ENCODE data around the gene TNF. TPM values are rescaled to one million over a fixed set of nuclear protein-coding genes. Genes with fewer than 3 reads are reported as not detected.
A peak's percentile ranks its signal among the peaks of the same experiment; 100 is the strongest.

TNF gene
- total and polyA plus RNA-seq, 2 of the 13 experiments (the other 11 are each of a cell fraction or from before 2014, with no cell fraction given) = not detected

DNA sequence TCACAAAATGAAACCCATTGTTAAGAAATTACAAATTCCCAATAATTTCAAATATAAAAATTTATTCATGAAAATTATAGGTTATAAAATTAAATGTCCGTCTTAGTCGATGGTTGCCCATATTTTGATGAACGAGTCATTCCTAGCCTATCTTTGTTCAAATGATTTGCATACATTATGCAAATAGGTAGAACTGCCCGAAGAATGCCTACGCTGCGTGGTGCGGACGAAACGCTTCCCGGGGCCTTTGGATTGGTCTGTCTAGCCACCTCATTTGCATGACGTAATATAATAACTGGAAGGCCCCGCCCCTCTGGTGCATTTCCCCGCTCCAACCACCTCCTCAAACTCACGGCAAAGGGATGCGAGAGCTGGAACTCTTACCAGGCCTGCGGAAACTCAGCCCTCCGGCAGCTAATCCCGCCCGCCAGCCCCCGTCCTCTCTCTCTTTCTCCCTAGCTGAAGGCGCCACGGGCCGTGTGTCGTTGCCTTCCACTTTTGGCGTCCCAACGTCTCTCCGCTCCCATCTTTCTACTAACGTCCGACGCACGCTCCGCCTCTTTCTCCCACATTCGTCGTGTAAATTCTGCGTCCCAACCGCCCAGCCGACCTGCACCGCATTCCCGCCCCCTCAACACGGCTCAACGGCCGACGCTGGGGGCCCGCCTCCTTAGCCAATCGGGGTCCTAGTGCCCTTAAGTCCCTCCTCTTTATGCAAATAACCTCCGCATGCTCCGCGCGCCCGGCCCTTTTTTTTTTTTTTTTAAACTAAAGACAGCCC, 44.6 kb downstream of the TNF start (continued):
- TF ChIP-seq, protein P1, sequence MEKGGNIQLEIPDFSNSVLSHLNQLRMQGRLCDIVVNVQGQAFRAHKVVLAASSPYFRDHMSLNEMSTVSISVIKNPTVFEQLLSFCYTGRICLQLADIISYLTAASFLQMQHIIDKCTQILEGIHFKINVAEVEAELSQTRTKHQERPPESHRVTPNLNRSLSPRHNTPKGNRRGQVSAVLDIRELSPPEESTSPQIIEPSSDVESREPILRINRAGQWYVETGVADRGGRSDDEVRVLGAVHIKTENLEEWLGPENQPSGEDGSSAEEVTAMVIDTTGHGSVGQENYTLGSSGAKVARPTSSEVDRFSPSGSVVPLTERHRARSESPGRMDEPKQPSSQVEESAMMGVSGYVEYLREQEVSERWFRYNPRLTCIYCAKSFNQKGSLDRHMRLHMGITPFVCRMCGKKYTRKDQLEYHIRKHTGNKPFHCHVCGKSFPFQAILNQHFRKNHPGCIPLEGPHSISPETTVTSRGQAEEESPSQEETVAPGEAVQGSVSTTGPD (CRISPR knock-in tag; IDR thresholded peaks at IDR 0.05) = no peak
- TF ChIP-seq, protein P2, sequence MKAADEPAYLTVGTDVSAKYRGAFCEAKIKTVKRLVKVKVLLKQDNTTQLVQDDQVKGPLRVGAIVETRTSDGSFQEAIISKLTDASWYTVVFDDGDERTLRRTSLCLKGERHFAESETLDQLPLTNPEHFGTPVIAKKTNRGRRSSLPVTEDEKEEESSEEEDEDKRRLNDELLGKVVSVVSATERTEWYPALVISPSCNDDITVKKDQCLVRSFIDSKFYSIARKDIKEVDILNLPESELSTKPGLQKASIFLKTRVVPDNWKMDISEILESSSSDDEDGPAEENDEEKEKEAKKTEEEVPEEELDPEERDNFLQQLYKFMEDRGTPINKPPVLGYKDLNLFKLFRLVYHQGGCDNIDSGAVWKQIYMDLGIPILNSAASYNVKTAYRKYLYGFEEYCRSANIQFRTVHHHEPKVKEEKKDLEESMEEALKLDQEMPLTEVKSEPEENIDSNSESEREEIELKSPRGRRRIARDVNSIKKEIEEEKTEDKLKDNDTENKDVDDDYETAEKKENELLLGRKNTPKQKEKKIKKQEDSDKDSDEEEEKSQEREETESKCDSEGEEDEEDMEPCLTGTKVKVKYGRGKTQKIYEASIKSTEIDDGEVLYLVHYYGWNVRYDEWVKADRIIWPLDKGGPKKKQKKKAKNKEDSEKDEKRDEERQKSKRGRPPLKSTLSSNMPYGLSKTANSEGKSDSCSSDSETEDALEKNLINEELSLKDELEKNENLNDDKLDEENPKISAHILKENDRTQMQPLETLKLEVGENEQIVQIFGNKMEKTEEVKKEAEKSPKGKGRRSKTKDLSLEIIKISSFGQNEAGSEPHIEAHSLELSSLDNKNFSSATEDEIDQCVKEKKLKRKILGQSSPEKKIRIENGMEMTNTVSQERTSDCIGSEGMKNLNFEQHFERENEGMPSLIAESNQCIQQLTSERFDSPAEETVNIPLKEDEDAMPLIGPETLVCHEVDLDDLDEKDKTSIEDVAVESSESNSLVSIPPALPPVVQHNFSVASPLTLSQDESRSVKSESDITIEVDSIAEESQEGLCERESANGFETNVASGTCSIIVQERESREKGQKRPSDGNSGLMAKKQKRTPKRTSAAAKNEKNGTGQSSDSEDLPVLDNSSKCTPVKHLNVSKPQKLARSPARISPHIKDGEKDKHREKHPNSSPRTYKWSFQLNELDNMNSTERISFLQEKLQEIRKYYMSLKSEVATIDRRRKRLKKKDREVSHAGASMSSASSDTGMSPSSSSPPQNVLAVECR (CRISPR knock-in tag; IDR thresholded peaks at IDR 0.05; ENCODE audit: borderline replicate concordance) = peak; percentile 49; the same call in 1 of the 2 replicates
- TF ChIP-seq CCDC6 (CRISPR knock-in tag; IDR thresholded peaks at IDR 0.05) (peak; percentile 91), ZNF605 (CRISPR knock-in tag; IDR thresholded peaks at IDR 0.05) (no peak; the same call in 1 of the 2 replicates), MIER3 (CRISPR knock-in tag; IDR thresholded peaks at IDR 0.05; ENCODE audit: borderline replicate concordance) (no peak), RBFOX2 (IDR thresholded peaks at IDR 0.05; ENCODE audit: low read depth, low read length) (peak; percentile 75), ZFX (CRISPR knock-in tag; IDR thresholded peaks at IDR 0.05; ENCODE audit: low read depth) (peak; percentile 79), CBFB (CRISPR knock-in tag; IDR thresholded peaks at IDR 0.05) (no peak), SP4 (CRISPR knock-in tag; IDR thresholded peaks at IDR 0.05) (peak; percentile 97), SMAD3 (CRISPR knock-in tag; IDR thresholded peaks at IDR 0.05) (no peak), HOXA9 (CRISPR knock-in tag; IDR thresholded peaks at IDR 0.05; ENCODE audit: borderline replicate concordance) (no peak), YEATS4 (CRISPR knock-in tag; IDR thresholded peaks at IDR 0.05; ENCODE audit: borderline replicate concordance) (peak; percentile 61), GPN1 (CRISPR knock-in tag; IDR thresholded peaks at IDR 0.05; ENCODE audit: borderline replicate concordance) (no peak), ZNF180 (CRISPR knock-in tag; IDR thresholded peaks at IDR 0.05; ENCODE audit: borderline replicate concordance, low read depth) (no peak), ZNF589 (CRISPR knock-in tag; conservative IDR thresholded peaks at IDR 0.05) (0 out of 2 replicates have a peak, but pooled peaks have one; percentile 35)
- TF ChIP-seq, protein P3, sequence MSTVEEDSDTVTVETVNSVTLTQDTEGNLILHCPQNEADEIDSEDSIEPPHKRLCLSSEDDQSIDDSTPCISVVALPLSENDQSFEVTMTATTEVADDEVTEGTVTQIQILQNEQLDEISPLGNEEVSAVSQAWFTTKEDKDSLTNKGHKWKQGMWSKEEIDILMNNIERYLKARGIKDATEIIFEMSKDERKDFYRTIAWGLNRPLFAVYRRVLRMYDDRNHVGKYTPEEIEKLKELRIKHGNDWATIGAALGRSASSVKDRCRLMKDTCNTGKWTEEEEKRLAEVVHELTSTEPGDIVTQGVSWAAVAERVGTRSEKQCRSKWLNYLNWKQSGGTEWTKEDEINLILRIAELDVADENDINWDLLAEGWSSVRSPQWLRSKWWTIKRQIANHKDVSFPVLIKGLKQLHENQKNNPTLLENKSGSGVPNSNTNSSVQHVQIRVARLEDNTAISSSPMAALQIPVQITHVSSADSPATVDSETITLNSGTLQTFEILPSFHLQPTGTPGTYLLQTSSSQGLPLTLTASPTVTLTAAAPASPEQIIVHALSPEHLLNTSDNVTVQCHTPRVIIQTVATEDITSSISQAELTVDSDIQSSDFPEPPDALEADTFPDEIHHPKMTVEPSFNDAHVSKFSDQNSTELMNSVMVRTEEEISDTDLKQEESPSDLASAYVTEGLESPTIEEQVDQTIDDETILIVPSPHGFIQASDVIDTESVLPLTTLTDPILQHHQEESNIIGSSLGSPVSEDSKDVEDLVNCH (CRISPR knock-in tag; IDR thresholded peaks at IDR 0.05) = no peak
